Measurements from ENCODE around the gene LMO1. TPM values are rescaled to one million over a fixed set of nuclear protein-coding genes. Genes with fewer than 3 reads are reported as not detected.

The LMO1 gene
- total RNA-seq, 1 experiment from 2014 or later = not detected

- Histone ChIP-seq H3K4me3 (no peak overlapping the region), H3K27ac (no peak overlapping the region), H2AFZ (no peak overlapping the region), H3K9me3 (ENCODE audit: insufficient read depth, low read depth) (no peaks in the 10 kb centered on the region), H3K9me2 (ENCODE audit: insufficient read depth) (no peaks in the 10 kb centered on the region), H3K4me2 (peak overlapping the region; percentile 40; the same call in 1 of the 2 replicates), H3K36me3 (ENCODE audit: low read depth) (no peaks in the 10 kb centered on the region), H4K20me1 (ENCODE audit: insufficient read depth) (no peaks in the 10 kb centered on the region), H3K27me3 (ENCODE audit: insufficient read depth, low read depth) (no peaks in the 10 kb centered on the region), H3K4me1 (replicated peaks; ENCODE audit: insufficient read depth) (0 out of 2 replicates have a peak, but pooled peaks cover 4% of the 10 kb centered on the region), H3K79me2 (ENCODE audit: low read depth) (no peaks in the 10 kb centered on the region), H3F3A (ENCODE audit: insufficient read depth, low read depth) (no peaks in the 10 kb centered on the region)
- no peak for TF ChIP-seq CTCF (conservative IDR thresholded peaks at IDR 0.05)
- no peak for TF ChIP-seq EZH2 (IDR thresholded peaks at IDR 0.05; ENCODE audit: low read depth)
- DNase-seq = peak in 1 of 2 experiments; percentile 44
- intact Hi-C loops (cut with micrococcal nuclease; ENCODE audit: unreplicated experiment) = no loop called here
- CTCF ChIA-PET = no interaction called here
- BruUV-seq (replicated peaks) = no TSS peak
- POLR2A ChIA-PET (ENCODE audit: unreplicated experiment) = no interaction called here
These were observed 1.0 kb downstream of the LMO1 start for GRCh38 chr11:8262552-8263108.

DNA sequence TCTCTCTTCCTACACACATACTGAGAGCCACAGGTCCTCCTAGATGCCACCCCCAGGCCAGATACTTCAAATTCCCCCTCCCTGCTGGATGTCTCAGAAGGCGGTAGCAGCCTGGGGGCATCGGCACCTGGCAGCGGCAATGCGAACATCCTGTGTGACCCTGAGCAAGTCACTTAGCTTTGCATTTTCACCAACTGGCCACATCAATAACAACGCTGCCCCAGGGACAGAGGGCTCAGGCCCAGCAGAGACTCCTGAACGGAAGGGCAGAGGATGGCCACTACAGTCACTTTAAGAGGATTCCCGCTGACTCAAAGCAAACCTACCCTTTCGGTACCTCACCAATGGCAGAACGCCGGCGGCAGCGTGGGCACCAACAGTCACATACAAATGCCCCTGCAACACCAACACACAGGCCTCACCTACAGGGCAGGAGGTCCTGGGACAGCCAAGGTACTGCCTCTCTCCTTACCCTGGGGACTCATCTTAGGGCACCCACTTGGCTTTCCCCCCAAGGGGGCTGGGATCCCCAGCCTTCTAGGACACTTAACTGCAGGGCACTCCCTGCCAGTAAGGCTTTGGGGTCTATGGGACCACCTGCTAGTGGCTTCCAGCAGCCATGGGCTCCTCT, 1.6 kb downstream of the LMO1 start:
- no peaks in the 10 kb centered on the region for H3K9me3 ChIP-seq (ENCODE audit: insufficient read depth, low read depth)
- H3K27me3 ChIP-seq (ENCODE audit: insufficient read depth, low read depth) = no peaks in the 10 kb centered on the region
- no peak overlapping the region for H3K27ac ChIP-seq
- intact Hi-C loops (cut with micrococcal nuclease; ENCODE audit: unreplicated experiment) = no loop called here
- H3K4me3 ChIP-seq = no peak overlapping the region
- H3K9me2 ChIP-seq (ENCODE audit: insufficient read depth) = no peaks in the 10 kb centered on the region
- no TSS peak for BruUV-seq (replicated peaks)
- no peak overlapping the region for H3K4me2 ChIP-seq
- 0 out of 2 replicates have a peak, but pooled peaks cover 4% of the 10 kb centered on the region for H3K4me1 ChIP-seq (replicated peaks; ENCODE audit: insufficient read depth)
- CTCF ChIA-PET = no interaction called here
- H3K36me3 ChIP-seq (ENCODE audit: low read depth) = no peaks in the 10 kb centered on the region
- no peaks in the 10 kb centered on the region for H3F3A ChIP-seq (ENCODE audit: insufficient read depth, low read depth)
- TF ChIP-seq CTCF (conservative IDR thresholded peaks at IDR 0.05) = no peak
- TF ChIP-seq EZH2 (IDR thresholded peaks at IDR 0.05; ENCODE audit: low read depth) = no peak
- DNase-seq = no peak
- H2AFZ ChIP-seq = no peak overlapping the region
- H4K20me1 ChIP-seq (ENCODE audit: insufficient read depth) = no peaks in the 10 kb centered on the region
- POLR2A ChIA-PET (ENCODE audit: unreplicated experiment) = no interaction called here
- H3K79me2 ChIP-seq (ENCODE audit: low read depth) = no peaks in the 10 kb centered on the region

DNA sequence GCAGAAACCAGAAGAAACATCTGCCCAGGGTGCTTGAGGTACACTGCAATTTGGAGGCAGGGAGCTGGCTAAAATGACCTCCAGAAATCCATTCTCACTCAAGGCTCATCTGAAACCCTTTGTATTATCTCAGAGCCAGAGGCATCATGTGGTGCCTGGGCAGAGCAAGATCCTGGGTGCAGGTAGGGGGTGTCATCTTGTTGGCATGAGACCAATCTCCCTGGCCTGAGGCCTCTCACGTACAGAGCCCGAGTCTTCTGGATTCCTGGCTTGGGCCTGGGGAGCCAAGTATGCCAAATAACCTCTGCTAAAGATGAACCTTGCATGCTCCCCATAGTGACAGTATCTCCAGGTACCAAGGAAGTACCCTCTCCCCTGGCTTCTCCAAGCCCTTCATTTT, 2.4 kb downstream of the LMO1 start:
- TF ChIP-seq CTCF (conservative IDR thresholded peaks at IDR 0.05) (no peak), EZH2 (IDR thresholded peaks at IDR 0.05; ENCODE audit: low read depth) (no peak)
- Histone ChIP-seq H4K20me1 (ENCODE audit: insufficient read depth) (no peaks in the 10 kb centered on the region), H3K79me2 (ENCODE audit: low read depth) (no peaks in the 10 kb centered on the region), H3K36me3 (ENCODE audit: low read depth) (no peaks in the 10 kb centered on the region), H3K27ac (no peak overlapping the region), H3K27me3 (ENCODE audit: insufficient read depth, low read depth) (no peaks in the 10 kb centered on the region), H3K9me2 (ENCODE audit: insufficient read depth) (no peaks in the 10 kb centered on the region), H3K4me1 (replicated peaks; ENCODE audit: insufficient read depth) (0 out of 2 replicates have a peak, but pooled peaks cover 4% of the 10 kb centered on the region), H3K4me2 (no peak overlapping the region), H3K4me3 (no peak overlapping the region), H2AFZ (no peak overlapping the region), H3F3A (ENCODE audit: insufficient read depth, low read depth) (no peaks in the 10 kb centered on the region), H3K9me3 (ENCODE audit: insufficient read depth, low read depth) (no peaks in the 10 kb centered on the region)
- POLR2A ChIA-PET (ENCODE audit: unreplicated experiment) = no interaction called here
- CTCF ChIA-PET = no interaction called here
- no TSS peak for BruUV-seq (replicated peaks)
- intact Hi-C loops (cut with micrococcal nuclease; ENCODE audit: unreplicated experiment) = no loop called here
- DNase-seq = no peak

All from PC-9 (cell line).